Epithelial cell of esophagus (primary cell): Measurements from ENCODE around the gene RBL1.
"Not testable (repeated sequence)": the region's sequence is repeated elsewhere in the genome, so short reads cannot be mapped to it uniquely, and the experiment has no call there.

Experiments used
- DNase-seq: peaks from one replicate; pipeline ENCODE4 v3.0.0; 2010; ENCODE audit warnings: low read depth
- H3K4me3 ChIP-seq: 2 replicates; pipeline ENCODE4 v1.5.1; 2011; ENCODE audit warnings: mild to moderate bottlenecking, low read length, control low read depth
- CTCF ChIP-seq: IDR thresholded peaks from 2 replicates; pipeline ENCODE4 v1.5.1; 2011; ENCODE audit warnings: low read depth, mild to moderate bottlenecking, low read length, control low read depth, inconsistent platforms; ENCODE audit not compliant: insufficient read depth; ENCODE audit errors: missing control alignments

The RBL1 gene

GRCh38 chr20:37075932-37076685 is 19.7 kb downstream of the RBL1 start:
- no peak overlapping the region for H3K4me3 ChIP-seq
- DNase-seq: peak; percentile 11
- TF ChIP-seq CTCF: no peak

- no peak for DNase-seq
- no peak overlapping the region for H3K4me3 ChIP-seq
- TF ChIP-seq CTCF: no peak
Observed at GRCh38 chr20:37072293-37073196, 23.3 kb downstream of the RBL1 start.

- TF ChIP-seq CTCF: no peak
- no peak overlapping the region for H3K4me3 ChIP-seq
- peak; percentile 91 for DNase-seq
Observed at GRCh38 chr20:37071481-37071911, 24.3 kb downstream of the RBL1 start.

GRCh38 chr20:37069563-37069962 is 26.2 kb downstream of the RBL1 start:
- H3K4me3 ChIP-seq, DNase-seq: not testable (repeated sequence)

- no peak for TF ChIP-seq CTCF
- no peak for DNase-seq
- no peak overlapping the region for H3K4me3 ChIP-seq
Observed at GRCh38 chr20:37066168-37066567, 29.6 kb downstream of the RBL1 start.

- TF ChIP-seq CTCF: no peak
- no peak overlapping the region for H3K4me3 ChIP-seq
- no peak for DNase-seq
Observed at GRCh38 chr20:37055276-37055675, 40.5 kb downstream of the RBL1 start.

GRCh38 chr20:37053230-37053950 is 42.4 kb downstream of the RBL1 start:
- no peak overlapping the region for H3K4me3 ChIP-seq
- peak; percentile 51 for DNase-seq
- TF ChIP-seq CTCF: no peak
